HG02973 (cell line): ENCODE measurements around the gene TMEM132A.
"Not testable (repeated sequence)": the region's sequence is repeated elsewhere in the genome, so short reads cannot be mapped to it uniquely, and the experiment has no call there.

ENCODE experiments used
- ATAC-seq: cut with Tn5 transposase; IDR thresholded peaks from one replicate; pipeline ENCODE4 v1.9.1; 2021; ENCODE audit warnings: moderate library complexity; ENCODE audit not compliant: unreplicated experiment

Gene TMEM132A

GRCh38 chr11:60952742-60953170, 28.5 kb downstream of the TMEM132A start:
- ATAC-seq: no peak

- no peak for ATAC-seq
Measured at GRCh38 chr11:60953781-60954180, 29.5 kb downstream of the TMEM132A start.

GRCh38 chr11:60954421-60954820, 30.2 kb downstream of the TMEM132A start:
- ATAC-seq: no peak

GRCh38 chr11:60955571-60955970, 31.3 kb downstream of the TMEM132A start:
- no peak for ATAC-seq

- ATAC-seq: no peak
Measured at GRCh38 chr11:60957188-60957587, 32.9 kb downstream of the TMEM132A start.

- no peak for ATAC-seq
Measured at GRCh38 chr11:60959431-60959830, 35.2 kb downstream of the TMEM132A start.

GRCh38 chr11:60960405-60960804, 36.1 kb downstream of the TMEM132A start:
- ATAC-seq: no peak

- ATAC-seq: no peak
Measured at GRCh38 chr11:60964801-60965200, 40.5 kb downstream of the TMEM132A start.

- ATAC-seq: no peak
Measured at GRCh38 chr11:60966890-60967289, 42.6 kb downstream of the TMEM132A start.

- ATAC-seq: no peak
Measured at GRCh38 chr11:60968223-60968622, 44.0 kb downstream of the TMEM132A start.

GRCh38 chr11:60970369-60970774, 46.1 kb downstream of the TMEM132A start:
- ATAC-seq: peak; percentile 76

- ATAC-seq: no peak
Measured at GRCh38 chr11:60970890-60971289, 46.6 kb downstream of the TMEM132A start.

- ATAC-seq: no peak
Measured at GRCh38 chr11:60971520-60971919, 47.3 kb downstream of the TMEM132A start, which contains the start of gene CD6. Gene CD6, plus strand, starts transcription at chr11:60971680. Its CDS starts 186 bp downstream, at chr11:60971866.

- ATAC-seq: no peak
Measured at GRCh38 chr11:60972182-60973030, 48.1 kb downstream of the TMEM132A start.

GRCh38 chr11:60973699-60974098, 49.4 kb downstream of the TMEM132A start:
- ATAC-seq: no peak

- not testable (repeated sequence) for ATAC-seq
Measured at GRCh38 chr11:60974316-60974715, 50.1 kb downstream of the TMEM132A start.

GRCh38 chr11:60974726-60975125, 50.5 kb downstream of the TMEM132A start:
- no peak for ATAC-seq

GRCh38 chr11:60977224-60977623, 53.0 kb downstream of the TMEM132A start:
- ATAC-seq: no peak

GRCh38 chr11:60977836-60978235, 53.6 kb downstream of the TMEM132A start:
- ATAC-seq: no peak

- ATAC-seq: no peak
Measured at GRCh38 chr11:60978546-60979380, 54.5 kb downstream of the TMEM132A start.

GRCh38 chr11:60981515-60981914, 57.3 kb downstream of the TMEM132A start:
- ATAC-seq: no peak

- ATAC-seq: no peak
Measured at GRCh38 chr11:60982184-60982583, 57.9 kb downstream of the TMEM132A start.
